SHP77 treated with DMSO at 0.1 percent for 48 hours (cell line): ENCODE data around the gene ZNF853.
A peak's percentile ranks its signal among the peaks of the same experiment; 100 is the strongest.
"Not testable (repeated sequence)": the region's sequence is repeated elsewhere in the genome, so short reads cannot be mapped to it uniquely, and the experiment has no call there.

Experiments
- DNase-seq: peaks from one replicate; lab custom pipeline; 2025; lab: John Stamatoyannopoulos, UW

ZNF853 gene

GRCh38 chr7:6606866-6607583, 8.4 kb upstream of the ZNF853 start:
- DNase-seq, result no peak

- no peak for DNase-seq
These were observed 7.8 kb upstream of the ZNF853 start for GRCh38 chr7:6607651-6608051.

DNA sequence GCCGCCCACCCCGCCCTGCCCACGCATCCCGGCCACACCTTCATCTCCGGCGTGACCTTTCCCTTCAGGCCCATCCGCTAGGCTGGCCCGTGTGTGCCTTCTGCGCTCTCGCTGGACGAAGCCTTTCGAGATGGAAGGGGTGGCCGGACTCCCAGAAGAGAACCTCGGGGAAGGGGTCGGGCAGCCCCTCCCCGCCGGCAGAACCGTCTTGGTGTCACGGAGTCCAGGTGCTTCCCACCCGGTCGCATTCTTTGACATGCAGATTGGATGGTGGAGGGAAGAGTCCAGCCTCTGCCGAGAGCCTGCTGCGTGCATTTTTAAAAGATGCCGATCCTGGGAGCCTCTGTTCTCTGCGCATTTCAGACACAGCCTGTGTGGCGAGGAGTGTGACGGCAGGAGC, 7.3 kb upstream of the ZNF853 start:
- no peak for DNase-seq

DNA sequence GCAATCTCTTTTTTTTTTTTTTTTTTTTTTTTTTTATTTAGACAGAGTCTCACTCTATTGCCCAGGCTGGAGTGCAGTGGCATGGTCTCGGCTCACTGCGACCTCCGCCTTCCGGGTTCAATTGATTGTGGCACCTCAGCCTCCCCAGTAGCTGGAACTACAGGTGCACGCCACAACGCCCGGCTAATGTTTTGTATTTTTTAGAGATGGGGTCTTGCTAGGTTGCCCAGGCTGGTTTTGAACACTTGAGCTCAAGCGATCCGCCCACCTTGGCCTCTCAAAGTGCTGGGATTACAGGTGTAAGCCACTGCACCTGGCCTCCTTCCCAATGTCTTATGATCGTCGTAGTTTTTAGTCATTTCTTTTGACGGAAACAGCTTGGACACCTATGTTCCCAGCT, 6.6 kb upstream of the ZNF853 start:
- no peak for DNase-seq

DNA sequence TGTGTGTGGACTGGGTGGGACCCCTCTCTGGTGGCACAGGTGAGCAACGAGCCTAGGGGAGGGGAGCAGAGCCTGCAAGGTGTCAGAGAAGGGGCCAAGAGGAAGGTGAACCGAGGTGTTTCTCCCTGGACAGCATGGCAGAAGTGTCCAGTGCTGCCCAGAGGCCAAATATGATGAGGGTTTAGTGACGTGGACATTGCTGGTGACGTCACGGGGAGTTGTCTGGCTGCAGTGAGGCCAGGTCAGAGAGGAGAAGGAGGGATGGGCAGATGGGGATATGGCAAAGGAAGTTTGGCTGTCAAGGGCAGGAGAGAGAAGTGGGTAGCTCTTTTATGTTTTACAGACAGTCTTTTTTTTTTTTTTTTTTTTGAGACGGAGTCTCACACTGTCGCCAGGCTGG, 2.6 kb upstream of the ZNF853 start:
- no peak for DNase-seq

DNA sequence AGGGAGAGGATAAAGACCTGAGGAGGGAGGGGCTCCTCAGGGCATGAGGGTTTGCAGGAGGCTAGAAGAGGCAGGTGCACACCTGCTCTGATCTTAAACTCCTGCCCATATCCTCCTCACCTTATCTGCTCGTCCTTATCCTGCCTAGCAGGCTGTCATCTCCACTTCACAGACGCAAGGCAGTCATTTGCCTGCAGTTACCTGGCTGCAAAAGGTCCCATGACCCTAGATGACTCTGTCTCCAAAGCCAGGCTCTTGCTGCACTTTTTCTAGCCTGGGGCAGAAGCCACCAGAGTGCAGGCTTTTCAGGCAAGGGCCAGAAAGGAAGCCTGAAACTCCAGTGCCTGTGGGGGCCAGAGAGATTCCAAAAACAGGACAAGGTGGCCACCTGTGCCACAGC, 1.7 kb upstream of the ZNF853 start:
- no peak for DNase-seq

GRCh38 chr7:6615723-6616555, 529 bp downstream of the ZNF853 start:
- DNase-seq, result peak; percentile 69

GRCh38 chr7:6616854-6617643, 1.6 kb downstream of the ZNF853 start:
- no peak for DNase-seq

GRCh38 chr7:6618621-6619020, 3.2 kb downstream of the ZNF853 start:
- DNase-seq, result no peak

DNA sequence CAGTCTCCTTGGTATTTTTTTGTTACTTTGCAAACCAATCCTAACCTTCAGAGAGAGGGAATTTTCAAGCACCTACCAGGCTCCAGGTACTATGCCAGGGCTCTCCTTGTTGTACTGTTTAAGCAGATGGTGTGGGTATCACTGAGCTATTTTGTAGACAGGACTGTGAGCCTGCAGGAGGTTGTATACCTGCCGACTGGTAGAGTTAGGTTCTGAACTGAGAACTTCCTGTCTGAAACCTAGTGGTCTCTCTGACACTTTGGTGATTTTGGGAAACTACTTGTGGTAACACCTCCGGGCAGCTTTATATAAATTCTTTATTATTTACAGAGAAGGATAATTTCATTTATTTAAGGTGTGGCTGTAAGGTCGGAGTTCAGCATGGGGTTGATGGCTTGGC, 4.6 kb downstream of the ZNF853 start:
- DNase-seq, result no peak

- no peak for DNase-seq
These were observed 6.1 kb downstream of the ZNF853 start for GRCh38 chr7:6621195-6622133.

GRCh38 chr7:6622134-6622710, 6.8 kb downstream of the ZNF853 start:
- no peak for DNase-seq

DNA sequence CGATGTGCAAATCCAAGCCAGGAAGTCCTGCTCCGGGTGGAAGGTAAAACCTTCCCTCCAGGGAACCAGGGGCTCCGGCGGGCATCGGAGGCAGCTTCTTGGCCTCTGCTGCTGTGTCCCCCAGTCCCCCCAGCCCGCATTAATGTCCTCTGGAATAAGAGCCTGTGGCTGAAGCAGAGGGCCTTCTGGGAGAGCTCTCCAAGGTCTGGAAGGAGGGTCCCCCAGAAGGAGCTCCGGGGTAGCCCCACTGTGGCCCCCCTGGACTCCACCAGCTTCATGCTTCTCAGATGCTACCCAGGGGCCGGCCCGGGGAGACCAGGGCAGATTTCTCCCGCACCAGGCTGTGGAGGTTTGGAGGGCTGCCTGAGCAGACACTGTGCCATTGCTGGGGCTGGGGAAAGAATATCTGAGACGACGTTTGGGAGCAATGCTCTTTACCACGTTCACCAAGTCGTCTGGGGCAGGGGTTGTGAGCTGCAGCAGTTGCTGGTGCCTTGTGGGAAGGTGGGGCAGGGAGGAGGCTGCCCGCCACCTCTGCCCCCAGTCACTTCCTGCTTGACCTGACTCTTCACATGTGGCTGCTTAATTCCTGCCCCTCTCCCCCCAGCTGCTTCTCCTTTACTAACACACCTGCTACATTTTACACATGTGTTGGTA, 8.3 kb downstream of the ZNF853 start:
- no peak for DNase-seq

GRCh38 chr7:6624246-6624611, 8.8 kb downstream of the ZNF853 start:
- DNase-seq, result no peak

- DNase-seq, result peak; percentile 73
These were observed 12.6 kb downstream of the ZNF853 start for GRCh38 chr7:6628045-6628444.

DNA sequence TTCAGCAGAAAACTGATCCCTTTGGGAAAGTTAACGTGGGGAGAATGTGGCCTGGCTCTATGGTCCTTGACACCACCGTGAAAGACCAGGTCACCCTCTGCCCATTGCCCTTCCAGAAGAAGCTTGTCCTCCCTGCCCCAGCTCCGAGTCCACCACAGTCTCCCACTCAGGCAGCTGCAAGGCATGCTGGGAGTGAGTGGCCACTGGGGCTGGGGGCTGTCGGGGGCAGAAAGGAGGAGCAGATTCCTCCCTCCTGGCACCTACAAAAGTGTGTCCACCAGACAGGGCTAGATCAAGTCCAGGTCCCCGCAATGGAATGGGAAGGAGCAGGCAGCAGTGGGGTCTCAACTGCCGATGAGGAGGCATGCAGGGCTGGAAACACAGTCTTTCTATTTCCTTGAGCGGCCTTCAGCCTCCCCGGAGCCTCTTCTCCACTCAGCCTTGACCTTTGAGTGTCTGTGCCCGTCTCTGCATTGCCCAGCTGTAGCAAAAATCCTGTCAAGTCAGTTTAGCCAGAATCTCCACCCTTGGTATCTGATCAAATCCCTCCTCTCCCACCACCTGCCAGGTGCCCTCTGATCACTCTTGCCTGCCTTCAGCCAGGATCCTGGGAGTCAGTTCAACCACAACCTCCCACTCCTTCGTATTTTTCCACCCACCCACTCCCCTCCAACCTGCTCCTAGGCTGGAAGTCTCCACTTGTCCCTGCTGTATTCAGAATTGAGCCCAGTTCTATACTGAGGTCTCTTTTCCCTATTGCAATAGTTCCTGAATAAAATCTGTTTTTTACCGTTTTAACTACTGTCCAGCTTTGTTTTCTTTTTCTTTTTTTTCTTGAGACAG, 14.8 kb downstream of the ZNF853 start:
- no peak for DNase-seq

- no peak for DNase-seq
These were observed 16.2 kb downstream of the ZNF853 start for GRCh38 chr7:6631605-6632004.

DNA sequence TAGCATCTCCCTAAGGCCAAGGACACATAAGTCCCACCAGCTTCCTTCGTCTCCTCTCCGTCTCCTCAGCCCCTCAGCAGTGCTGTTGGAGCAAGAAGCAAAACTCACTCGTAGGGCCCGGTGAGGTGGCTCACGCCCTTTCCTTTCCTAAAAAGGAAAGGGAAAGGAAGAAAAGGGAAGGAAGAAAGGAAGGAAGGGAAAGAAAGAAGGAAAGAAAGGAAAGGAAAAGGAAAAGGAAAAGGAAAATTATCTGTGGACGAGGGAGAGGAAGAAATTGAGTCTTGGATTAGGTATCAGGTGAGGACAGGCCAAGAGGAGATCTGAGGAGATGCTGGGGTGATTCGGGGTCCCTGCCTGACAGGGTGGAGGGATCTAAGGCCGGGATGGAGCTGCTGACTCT, 18.6 kb downstream of the ZNF853 start:
- DNase-seq, result no peak

DNA sequence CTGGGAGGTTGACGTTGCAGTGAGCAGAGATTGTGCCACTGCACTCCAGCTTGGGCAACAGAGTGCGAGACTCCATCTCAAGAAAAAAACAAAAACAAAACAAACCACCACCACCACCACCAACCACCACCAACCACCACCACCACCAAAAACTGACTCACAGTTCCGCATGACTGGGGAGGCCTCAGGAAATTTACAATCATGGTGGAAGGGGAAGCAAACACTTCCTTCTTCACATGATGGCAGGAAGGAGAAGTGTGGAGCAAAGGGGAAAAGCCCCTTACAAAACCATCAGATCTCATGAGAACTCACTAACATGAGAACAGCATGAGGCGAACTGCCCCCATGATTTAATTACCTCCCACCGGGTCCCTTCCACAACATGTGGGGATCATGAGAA, 19.6 kb downstream of the ZNF853 start:
- not testable (repeated sequence) for DNase-seq
